Esophagus muscularis mucosa (tissue), 4 donors: ENCODE results near the gene EIF1AY.

ENCODE experiments used
- EP300 ChIP-seq: sonication (generic); formaldehyde crosslinking; IDR thresholded peaks from one replicate; pipeline ENCODE4 v1.6.1; 2017; ENCODE audit warnings: antibody characterized with exemption
- POLR2A ChIP-seq: fragments of 450-650 bp; IDR thresholded peaks from one replicate; pipeline ENCODE4 v1.6.1; 2017; ENCODE audit warnings: antibody characterized with exemption, moderate library complexity, mild to moderate bottlenecking, low read depth
- POLR2AphosphoS5 ChIP-seq, 2 donors: sonication (generic); formaldehyde crosslinking; IDR thresholded peaks; one replicate each; pipeline ENCODE4 v1.6.1; 2017; ENCODE audit warnings: antibody characterized with exemption in 2 of 2
- TF ChIP-seq, protein P1 (sequence below), 3 experiments: fragments of 200-600 bp in 2 of 3; fragments of 450-650 bp in 1 of 3; sonication (generic) in 2 of 3; IDR thresholded peaks; one replicate each; pipeline ENCODE4 v1.5.1; 2017 to 2019; ENCODE audit warnings: antibody characterized with exemption in 3 of 3, mild to moderate bottlenecking in 2 of 3, moderate library complexity in 1 of 3

DNA sequence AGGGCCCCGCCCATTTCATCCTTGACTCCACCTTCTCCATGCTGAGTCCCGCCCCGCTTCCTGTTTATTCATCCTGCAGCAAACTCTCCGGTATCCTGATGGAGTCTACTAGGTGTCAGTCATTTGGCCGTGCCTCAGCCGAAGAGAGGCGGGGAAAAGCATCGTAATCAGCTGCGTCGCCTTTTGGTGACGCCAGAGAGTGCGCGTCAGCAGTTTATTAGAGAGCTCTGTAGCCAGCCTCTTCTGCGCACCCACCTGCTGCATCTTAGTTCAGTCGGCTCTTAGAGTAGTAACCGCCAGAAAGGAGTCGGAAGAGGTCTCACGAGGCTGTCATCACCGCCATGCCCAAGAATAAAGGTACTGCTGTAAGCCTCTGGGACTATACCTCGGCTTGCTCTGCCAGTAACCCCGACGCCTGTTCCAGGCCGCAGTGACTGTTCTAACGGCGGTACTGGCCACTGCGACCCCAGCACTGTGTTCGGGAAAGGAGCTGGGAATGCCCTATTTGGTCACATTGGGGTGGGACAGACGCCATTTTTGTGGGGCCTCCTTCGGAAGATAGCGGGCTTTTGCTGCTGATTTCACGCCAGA lies at the start of gene EIF1AY:
- TF ChIP-seq, protein P1, sequence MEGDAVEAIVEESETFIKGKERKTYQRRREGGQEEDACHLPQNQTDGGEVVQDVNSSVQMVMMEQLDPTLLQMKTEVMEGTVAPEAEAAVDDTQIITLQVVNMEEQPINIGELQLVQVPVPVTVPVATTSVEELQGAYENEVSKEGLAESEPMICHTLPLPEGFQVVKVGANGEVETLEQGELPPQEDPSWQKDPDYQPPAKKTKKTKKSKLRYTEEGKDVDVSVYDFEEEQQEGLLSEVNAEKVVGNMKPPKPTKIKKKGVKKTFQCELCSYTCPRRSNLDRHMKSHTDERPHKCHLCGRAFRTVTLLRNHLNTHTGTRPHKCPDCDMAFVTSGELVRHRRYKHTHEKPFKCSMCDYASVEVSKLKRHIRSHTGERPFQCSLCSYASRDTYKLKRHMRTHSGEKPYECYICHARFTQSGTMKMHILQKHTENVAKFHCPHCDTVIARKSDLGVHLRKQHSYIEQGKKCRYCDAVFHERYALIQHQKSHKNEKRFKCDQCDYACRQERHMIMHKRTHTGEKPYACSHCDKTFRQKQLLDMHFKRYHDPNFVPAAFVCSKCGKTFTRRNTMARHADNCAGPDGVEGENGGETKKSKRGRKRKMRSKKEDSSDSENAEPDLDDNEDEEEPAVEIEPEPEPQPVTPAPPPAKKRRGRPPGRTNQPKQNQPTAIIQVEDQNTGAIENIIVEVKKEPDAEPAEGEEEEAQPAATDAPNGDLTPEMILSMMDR (IDR thresholded peaks at IDR 0.05) = no peak
- TF ChIP-seq POLR2A (no peak), EP300 (no peak), POLR2AphosphoS5 (IDR thresholded peaks at IDR 0.05) (no peak)
